Measurements from ENCODE around the gene FCER2. TPM values are rescaled to one million over a fixed set of nuclear protein-coding genes. Genes with fewer than 3 reads are reported as not detected.

FCER2 gene
- polyA plus RNA-seq, 1 experiment: not detected

- no peak for DNase-seq (ENCODE audit: low read depth, low spot score)
- Histone ChIP-seq H3K27ac (ENCODE audit: low read depth, low read length) (no peak overlapping the region), H3K4me3 (ENCODE audit: low read depth, low read length) (no peak overlapping the region), H3K9me3 (ENCODE audit: control insufficient read depth, insufficient read depth, low read length) (peaks cover 6% of the 10 kb centered on the region), H3K27me3 (ENCODE audit: control insufficient read depth, insufficient read depth, low read length) (peaks cover 3% of the 10 kb centered on the region)
- ChIA-PET POLR2A (no interaction called here), CTCF (interaction anchor here (0.5 to 4.8 kb wide), 4 partner anchors 25 to 323 kb away, joined by 5 to 18 read pairs (median 10); no protein-coding TSS in a partner anchor)
- TF ChIP-seq, protein P1, sequence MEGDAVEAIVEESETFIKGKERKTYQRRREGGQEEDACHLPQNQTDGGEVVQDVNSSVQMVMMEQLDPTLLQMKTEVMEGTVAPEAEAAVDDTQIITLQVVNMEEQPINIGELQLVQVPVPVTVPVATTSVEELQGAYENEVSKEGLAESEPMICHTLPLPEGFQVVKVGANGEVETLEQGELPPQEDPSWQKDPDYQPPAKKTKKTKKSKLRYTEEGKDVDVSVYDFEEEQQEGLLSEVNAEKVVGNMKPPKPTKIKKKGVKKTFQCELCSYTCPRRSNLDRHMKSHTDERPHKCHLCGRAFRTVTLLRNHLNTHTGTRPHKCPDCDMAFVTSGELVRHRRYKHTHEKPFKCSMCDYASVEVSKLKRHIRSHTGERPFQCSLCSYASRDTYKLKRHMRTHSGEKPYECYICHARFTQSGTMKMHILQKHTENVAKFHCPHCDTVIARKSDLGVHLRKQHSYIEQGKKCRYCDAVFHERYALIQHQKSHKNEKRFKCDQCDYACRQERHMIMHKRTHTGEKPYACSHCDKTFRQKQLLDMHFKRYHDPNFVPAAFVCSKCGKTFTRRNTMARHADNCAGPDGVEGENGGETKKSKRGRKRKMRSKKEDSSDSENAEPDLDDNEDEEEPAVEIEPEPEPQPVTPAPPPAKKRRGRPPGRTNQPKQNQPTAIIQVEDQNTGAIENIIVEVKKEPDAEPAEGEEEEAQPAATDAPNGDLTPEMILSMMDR (IDR thresholded peaks at IDR 0.05; ENCODE audit: low read depth, low read length): no peak
Observed at GRCh38 chr19:7677669-7678311, 24.1 kb downstream of the FCER2 start.

- CTCF ChIA-PET: interaction anchor here (2.2 to 4.8 kb wide), 2 partner anchors 24 to 108 kb away, joined by 16 to 18 read pairs; no protein-coding TSS in a partner anchor
- peaks cover 4% of the 10 kb centered on the region for H3K27me3 ChIP-seq (ENCODE audit: control insufficient read depth, insufficient read depth, low read length)
- H3K4me3 ChIP-seq (ENCODE audit: low read depth, low read length): no peak within 1 kb of the TSS
- H3K27ac ChIP-seq (ENCODE audit: low read depth, low read length): no peak within 1 kb of the TSS
- H3K9me3 ChIP-seq (ENCODE audit: control insufficient read depth, insufficient read depth, low read length): peaks cover 6% of the 10 kb centered on the region
- DNase-seq (ENCODE audit: low read depth, low spot score): no peak
- POLR2A ChIA-PET: interaction anchor here (0.5 kb wide), 2 partner anchors 47 to 181 kb away, joined by 3 to 7 read pairs; partner anchors contain the start of genes PET100 and XAB2
- TF ChIP-seq, protein P1 (IDR thresholded peaks at IDR 0.05; ENCODE audit: low read depth, low read length): no peak
Observed at GRCh38 chr19:7676854-7677253, 25.1 kb downstream of the FCER2 start, which contains the start of gene MCEMP1. MCEMP1 (plus strand) TSS chr19:7677090; CDS start chr19:7677121, 31 bp downstream.

DNA sequence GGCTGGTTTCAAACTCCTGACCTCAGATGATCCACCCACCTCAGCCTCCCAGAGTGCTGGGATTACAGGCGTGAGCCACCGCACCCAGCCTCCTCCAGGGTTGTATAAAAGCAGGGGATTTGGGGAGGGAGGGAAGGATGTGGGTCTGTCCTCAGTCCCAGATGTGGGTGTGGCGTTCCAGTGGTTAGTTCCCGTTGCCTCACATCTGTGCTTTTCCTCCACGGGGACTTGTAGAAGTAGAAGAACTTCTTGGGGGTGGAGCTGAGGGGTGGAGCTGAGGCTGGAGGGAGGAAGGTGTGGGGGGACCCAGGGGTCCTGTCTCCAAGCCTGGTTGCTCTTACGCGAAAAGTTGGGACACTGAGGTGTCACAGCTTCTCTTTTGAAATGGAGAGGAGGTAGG, 25.6 kb downstream of the FCER2 start:
- TF ChIP-seq, protein P1 (IDR thresholded peaks at IDR 0.05; ENCODE audit: low read depth, low read length): no peak
- CTCF ChIA-PET: interaction anchor here (1.7 to 4.8 kb wide), 2 partner anchors 24 to 108 kb away, joined by 4 to 16 read pairs; no protein-coding TSS in a partner anchor
- DNase-seq (ENCODE audit: low read depth, low spot score): no peak
- Histone ChIP-seq H3K9me3 (ENCODE audit: control insufficient read depth, insufficient read depth, low read length) (peaks cover 6% of the 10 kb centered on the region), H3K27ac (ENCODE audit: low read depth, low read length) (no peak overlapping the region), H3K4me3 (ENCODE audit: low read depth, low read length) (no peak overlapping the region), H3K27me3 (ENCODE audit: control insufficient read depth, insufficient read depth, low read length) (peaks cover 5% of the 10 kb centered on the region)
- POLR2A ChIA-PET: interaction anchor here (0.5 kb wide), 1 partner anchor 181 kb away, joined by 3 read pairs; no protein-coding TSS in a partner anchor

DNA sequence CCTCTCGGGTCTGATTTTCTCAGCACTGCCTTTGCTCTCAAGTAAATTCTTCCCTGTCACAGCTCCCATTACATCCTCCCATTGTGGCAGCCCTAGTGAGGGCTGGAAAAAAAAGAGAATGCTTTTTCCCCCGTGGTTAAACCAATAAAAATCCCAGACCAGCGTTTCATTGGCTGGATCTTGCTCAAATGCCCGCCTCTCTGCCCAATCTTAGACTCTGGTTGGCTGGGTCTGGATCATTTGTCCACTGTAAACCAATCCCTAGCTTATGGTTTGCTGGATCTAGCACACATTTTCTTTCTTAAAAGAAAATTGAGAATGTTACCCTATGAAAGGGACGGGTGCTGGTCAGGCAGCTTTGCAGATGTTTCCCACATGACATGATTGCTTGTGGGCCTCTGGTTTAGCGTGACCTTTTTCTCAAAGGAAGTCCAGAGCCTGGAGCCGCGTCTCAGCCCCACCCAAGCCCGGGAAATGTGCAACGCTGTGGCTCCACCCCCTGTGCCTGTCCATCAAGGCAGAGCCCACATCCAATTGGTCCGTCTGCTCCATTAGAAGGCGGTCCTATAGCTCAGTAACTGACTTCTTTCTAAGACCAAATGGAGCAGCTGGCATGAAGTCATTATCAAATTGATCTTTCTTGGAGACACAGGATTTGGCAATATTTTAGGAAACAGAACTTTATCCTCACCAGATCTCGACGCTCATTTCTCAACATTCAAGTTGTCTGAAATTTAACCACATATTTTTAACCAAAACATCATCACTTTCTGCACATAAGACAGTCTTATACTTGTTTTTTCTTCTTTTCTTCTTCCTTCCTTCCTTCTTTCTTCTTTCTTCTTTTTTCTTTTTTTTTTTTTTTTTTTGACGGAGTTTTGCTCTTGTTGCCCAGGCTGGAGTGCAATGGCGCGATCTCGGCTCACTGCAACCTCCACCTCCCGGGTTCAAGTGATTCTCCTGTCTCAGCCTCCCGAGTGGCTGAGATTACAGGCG, 27.6 kb downstream of the FCER2 start:
- Histone ChIP-seq H3K27me3 (ENCODE audit: control insufficient read depth, insufficient read depth, low read length) (peaks cover 14% of the 10 kb centered on the region), H3K27ac (ENCODE audit: low read depth, low read length) (no peak overlapping the region), H3K4me3 (ENCODE audit: low read depth, low read length) (no peak overlapping the region), H3K9me3 (ENCODE audit: control insufficient read depth, insufficient read depth, low read length) (peaks cover 6% of the 10 kb centered on the region)
- POLR2A ChIA-PET: no interaction called here
- no peak for DNase-seq (ENCODE audit: low read depth, low spot score)
- CTCF ChIA-PET: interaction anchor here (4.8 kb wide), 1 partner anchor 22 kb away, joined by 16 read pairs; no protein-coding TSS in a partner anchor
- TF ChIP-seq, protein P1 (IDR thresholded peaks at IDR 0.05; ENCODE audit: low read depth, low read length): no peak
